Germinal center (tissue), 1 donor: ENCODE results near the gene SLC25A26.
"Not testable (repeated sequence)": the region's sequence is repeated elsewhere in the genome, so short reads cannot be mapped to it uniquely, and the experiment has no call there.

Source experiments
- DNase-seq: peaks from one replicate; pipeline ENCODE4 v3.0.0; 2012; ENCODE audit warnings: mixed read lengths, low spot score

SLC25A26 gene

DNA sequence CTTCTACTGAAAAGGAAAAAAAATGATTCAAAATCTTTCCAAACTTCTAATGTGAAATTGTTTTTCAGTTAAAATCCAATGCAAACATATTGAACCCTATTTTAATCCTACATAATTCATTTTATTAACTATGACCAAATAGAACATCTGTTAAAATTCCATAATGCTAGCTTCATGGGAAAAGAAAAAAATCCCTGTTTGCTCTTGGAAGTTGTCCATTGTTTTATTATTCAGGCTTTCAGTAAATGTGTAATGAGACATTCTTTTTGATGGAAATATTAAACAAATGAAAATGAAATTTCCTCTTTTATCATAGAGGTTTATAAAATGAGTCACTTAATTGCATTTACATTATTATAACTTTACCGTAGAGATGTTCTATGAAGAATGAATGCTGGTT is 49.5 kb downstream of the SLC25A26 start:
- no peak for DNase-seq

DNA sequence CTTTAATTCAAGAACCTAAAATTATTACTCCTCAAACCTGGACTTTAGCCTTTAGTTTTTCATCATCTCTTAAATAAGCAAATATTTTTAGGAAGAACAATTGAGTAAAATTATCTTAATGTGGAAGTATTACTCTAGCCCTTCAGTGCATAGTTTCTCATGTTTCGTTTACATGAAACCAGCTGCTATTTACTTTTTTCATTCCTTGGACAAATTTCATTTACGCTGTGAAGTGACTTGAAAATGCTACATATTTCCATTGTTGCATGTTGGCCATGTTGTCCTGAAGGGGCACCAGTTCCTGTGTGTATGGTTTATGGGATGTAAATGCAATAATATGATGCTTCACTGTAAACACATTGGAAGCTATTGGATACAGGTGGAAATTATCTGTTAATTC is 49.9 kb downstream of the SLC25A26 start:
- DNase-seq: no peak

DNA sequence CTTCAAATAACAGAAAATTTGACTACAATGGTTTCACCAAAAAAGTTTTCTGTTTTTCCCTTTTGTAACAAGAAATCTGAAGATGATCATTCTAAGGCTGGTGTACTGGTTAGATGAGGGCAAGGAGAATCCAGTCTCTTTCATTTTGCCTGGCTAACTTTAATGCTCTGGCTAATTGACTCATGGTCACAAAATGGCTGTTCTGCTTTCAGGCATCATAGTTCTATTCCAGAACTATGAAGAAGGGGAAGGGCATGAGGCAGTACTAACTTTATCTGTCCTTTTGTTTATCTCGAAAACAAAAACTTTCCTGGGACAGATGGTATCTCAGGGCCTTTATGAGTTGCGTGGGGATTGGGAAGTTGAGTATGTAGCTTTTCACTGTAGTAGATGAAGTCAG is 50.4 kb downstream of the SLC25A26 start:
- no peak for DNase-seq

DNA sequence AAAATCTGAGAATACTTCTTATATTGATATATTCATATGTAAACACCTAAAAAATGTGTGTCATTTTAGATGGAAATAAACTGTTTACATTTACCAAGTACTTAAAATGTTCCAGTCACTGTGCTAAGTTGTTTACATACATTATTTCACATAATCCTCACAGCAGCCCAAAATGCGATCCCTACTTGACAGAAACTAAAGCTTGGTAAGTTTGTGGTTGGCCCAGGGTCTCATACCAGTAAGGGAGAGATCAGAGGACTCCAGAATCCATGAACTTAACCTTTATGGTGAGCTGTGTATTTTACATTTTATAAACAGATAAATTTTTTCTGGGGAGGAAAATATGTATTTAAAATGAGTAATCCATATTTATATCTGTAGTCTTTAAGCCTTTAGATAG is 51.2 kb downstream of the SLC25A26 start:
- DNase-seq: no peak

DNA sequence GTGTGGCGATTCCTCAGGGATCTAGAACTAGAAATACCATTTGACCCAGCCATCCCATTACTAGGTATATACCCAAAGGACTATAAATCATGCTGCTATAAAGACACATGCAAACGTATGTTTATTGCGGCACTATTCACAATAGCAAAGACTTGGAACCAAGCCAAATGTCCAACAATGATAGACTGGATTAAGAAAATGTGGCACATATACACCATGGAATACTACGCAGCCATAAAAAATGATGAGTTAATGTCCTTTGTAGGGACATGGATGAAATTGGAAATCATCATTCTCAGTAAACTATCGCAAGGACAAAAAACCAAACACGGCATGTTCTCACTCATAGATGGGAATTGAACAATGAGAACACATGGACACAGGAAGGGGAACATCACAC is 54.0 kb downstream of the SLC25A26 start:
- not testable (repeated sequence) for DNase-seq

- DNase-seq: peak; percentile 40
Measured at GRCh38 chr3:66276705-66277274, 56.0 kb downstream of the SLC25A26 start.

- no peak for DNase-seq
Measured at GRCh38 chr3:66279168-66279567, 58.4 kb downstream of the SLC25A26 start.

DNA sequence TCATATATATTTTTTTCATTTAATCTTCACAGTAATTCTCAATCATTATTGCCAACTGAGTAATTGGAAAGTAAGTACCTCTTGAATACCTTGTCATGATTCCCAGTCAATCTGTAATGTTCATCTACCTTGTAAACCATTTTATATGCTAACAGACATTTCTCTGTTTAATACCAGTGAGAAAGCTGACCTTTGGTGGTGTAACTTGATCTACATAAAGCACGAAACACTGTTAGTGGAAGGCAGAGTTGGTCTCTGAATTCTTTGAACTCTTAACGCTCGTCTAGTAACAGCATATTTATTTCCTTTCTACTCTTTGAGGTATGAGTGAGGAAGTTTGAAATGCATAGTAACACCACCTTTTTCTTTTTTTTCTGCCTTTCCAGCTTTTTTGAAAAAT is 59.5 kb downstream of the SLC25A26 start:
- DNase-seq: no peak

DNA sequence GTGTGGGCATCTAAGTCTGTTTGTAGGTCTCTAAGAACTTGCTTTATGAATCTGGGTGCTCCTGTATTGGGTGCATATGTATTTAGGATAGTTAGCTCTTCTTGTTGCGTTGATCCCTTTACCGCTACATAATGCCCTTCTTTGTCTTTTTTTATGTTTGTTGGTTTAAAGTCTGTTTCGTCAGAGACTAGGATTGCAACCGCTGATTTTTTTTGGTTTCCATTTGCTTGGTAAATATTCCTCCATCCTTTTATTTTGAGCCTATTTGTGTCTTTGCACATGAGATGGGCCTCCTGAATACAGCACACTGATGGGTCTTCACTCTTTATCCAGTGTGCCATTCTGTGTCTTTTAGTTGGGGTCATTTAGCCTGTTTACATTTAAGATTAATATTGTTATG is 71.1 kb downstream of the SLC25A26 start:
- DNase-seq: not testable (repeated sequence)

- no peak for DNase-seq
Measured at GRCh38 chr3:66297260-66297873, 76.6 kb downstream of the SLC25A26 start.

- no peak for DNase-seq
Measured at GRCh38 chr3:66297900-66298299, 77.1 kb downstream of the SLC25A26 start.

GRCh38 chr3:66298591-66298990 is 77.8 kb downstream of the SLC25A26 start:
- DNase-seq: no peak

DNA sequence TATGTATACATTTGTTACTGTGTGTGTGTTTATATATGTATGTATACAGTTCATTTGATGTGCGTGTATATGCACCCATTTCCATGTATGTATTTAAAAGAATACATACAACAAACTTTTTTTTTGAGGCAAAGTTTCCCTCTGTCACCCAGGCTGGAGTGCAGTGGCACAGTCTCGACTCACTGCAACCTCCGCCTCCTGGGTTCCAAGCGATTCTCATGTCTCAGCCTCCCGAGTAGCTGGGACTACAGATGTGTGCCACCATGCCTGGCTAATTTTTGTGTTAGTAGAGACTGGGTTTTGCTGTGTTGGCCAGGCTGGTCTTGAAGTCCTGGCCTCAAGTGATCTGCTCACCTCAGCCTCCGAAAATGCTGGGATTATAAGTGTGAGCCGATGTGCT is 78.3 kb downstream of the SLC25A26 start:
- not testable (repeated sequence) for DNase-seq

DNA sequence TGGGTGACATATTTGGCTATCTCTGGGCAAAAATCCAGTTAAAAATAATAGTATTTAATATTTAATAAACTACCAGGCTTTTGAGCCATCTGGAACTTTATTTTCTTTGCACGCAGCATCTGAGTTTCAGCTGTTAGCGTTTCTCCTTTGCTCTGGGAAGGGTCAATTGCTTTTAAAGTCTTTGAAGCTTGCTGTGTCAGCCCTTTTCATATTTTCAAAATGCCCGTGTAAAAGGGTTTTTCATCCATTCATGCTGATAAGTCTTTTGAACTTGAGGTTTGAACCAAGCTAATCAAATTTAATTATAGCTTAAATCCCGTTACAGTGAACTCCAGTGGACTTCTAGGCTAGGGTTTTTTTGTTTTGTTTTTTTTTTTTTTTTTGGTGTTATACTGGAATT is 79.1 kb downstream of the SLC25A26 start:
- no peak for DNase-seq

- no peak for DNase-seq
Measured at GRCh38 chr3:66302288-66302687, 81.5 kb downstream of the SLC25A26 start.

GRCh38 chr3:66303491-66303901 is 82.7 kb downstream of the SLC25A26 start:
- DNase-seq: no peak

GRCh38 chr3:66304293-66304692 is 83.5 kb downstream of the SLC25A26 start:
- DNase-seq: no peak

DNA sequence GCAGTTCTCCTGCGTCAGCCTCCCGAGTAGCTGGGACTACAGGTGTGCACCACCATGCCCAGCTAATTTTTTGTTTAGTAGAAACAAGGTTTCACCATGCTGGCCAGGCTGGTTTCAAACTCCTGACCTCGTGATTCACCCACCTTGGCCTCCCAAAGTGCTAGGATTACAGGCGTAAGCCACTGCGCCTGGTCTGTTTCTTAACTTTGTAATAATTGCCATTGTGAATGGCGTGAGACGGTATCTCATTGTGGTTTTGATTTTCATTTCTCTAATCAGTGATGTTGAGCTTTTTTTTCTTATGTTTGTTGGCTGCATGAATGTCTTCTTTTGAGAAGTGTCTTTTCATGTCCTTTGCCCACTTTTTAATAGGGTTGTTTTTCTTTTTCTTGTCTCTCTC is 85.3 kb downstream of the SLC25A26 start:
- DNase-seq: not testable (repeated sequence)

- DNase-seq: not testable (repeated sequence)
Measured at GRCh38 chr3:66306991-66307390, 86.2 kb downstream of the SLC25A26 start.

- DNase-seq: no peak
Measured at GRCh38 chr3:66312039-66312438, 91.2 kb downstream of the SLC25A26 start.

DNA sequence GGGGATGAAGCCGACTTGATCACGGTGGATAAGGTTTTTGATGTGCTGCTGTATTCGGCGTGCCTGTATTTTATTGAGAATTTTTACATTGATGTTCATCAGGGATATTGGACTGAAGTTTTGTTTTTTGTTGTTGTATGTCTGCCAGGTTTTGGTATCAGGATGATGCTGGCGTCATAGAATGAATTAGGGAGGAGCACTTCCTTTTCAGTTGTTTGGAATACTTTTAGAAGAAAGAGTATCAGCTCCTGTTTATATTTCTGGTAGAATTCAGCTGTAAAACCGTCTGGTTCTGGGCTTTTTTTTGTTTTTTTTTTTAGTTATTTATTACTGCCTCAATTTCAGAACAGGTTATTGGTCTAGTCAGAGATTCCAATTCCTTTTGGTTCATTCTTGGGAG is 93.7 kb downstream of the SLC25A26 start:
- no peak for DNase-seq

- DNase-seq: no peak
Measured at GRCh38 chr3:66317750-66318376, 97.1 kb downstream of the SLC25A26 start.

DNA sequence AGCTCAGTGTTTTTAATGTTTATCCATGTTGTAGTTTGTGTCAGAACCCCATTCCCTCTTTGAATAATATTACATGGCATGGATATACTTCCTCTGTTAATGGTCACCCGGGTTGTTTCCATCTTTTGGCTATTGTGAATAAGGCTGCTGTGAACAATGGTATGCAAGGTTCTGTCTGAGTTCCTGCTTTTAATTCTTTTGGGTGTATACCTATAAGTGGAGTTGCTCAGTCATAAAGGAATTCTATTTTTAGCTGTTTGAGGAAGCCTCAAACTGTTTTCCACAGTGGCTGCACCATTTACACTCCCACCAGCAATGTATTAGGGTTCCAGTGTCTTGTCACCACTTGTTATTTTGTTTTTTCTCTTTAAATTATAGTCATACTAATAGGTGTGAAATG is 99.6 kb downstream of the SLC25A26 start:
- DNase-seq: no peak

DNA sequence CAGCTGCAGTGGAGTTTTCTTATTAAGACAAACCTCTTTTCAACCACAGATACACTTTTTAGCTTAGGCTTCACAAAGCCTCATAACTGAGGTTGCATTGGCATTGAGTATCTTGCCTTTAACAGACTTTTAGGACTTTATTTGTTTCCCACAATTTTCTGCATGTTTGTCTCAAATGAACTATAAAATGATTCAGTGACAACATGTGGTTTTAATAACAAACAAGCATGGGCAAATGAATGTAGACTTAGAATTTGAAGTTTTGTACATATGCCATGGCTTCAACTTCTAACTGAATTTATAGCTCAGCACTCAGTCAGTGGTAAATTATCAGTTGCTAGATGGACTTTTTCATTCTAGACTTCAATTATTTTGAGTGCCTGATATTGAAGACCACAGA is 101.6 kb downstream of the SLC25A26 start:
- DNase-seq: no peak
